A549 (cell line): Measurements from ENCODE around the gene PCDH9. TPM values are rescaled to one million over a fixed set of nuclear protein-coding genes. Genes with fewer than 3 reads are reported as not detected.

Source experiments
- ATAC-seq, 2 experiments: fragments of 200-7000 bp in 1 of 2; fragments of >200 bp in 1 of 2; cut with Nextera tagmentation in 1 of 2; cut with Tn5 transposase in 1 of 2; 3 replicates each; pipeline versions ENCODE4 v1.8.0 to v1.9.1; 2018 to 2020; ENCODE audit warnings: mild to moderate bottlenecking in 1 of 2, moderate library complexity in 1 of 2
- CTCF ChIA-PET: fragments of 300-600 bp; sonication (Branson Sonifier 250); formaldehyde crosslinking; extraction: SDS; loops from one replicate; lab custom pipeline; 2021; ENCODE audit warnings: antibody characterized with exemption, inconsistent platforms; lab: Yijun Ruan, JAX
- POLR2A ChIA-PET: fragments of 350-600 bp; formaldehyde crosslinking; extraction: SDS; loops from one replicate; lab custom pipeline; 2021; ENCODE audit warnings: antibody characterized with exemption, inconsistent platforms; lab: Yijun Ruan, JAX
- DNase-seq, 2 experiments: peaks; one replicate each; pipeline versions ENCODE4 v3.0.0 to v3.0.0-alpha.2; 2011 to 2016; ENCODE audit warnings: low read depth in 1 of 2, low spot score in 1 of 2
- FAIRE-seq: peaks from 2 replicates; lab custom pipeline; 2011; peaks lifted over from hg19 to GRCh38; lab: Jason Lieb, UNC
- H3K27ac ChIP-seq, 2 experiments: fragments of >200 bp; sonication (Bioruptor Twin); formaldehyde crosslinking; 3 replicates each; pipeline ENCODE4 v1.5.1; 2016 to 2017
- H3K4me1 ChIP-seq: fragments of >200 bp; sonication (Bioruptor Twin); formaldehyde crosslinking; 3 replicates; pipeline ENCODE4 v1.6.1; 2016
- H3K4me2 ChIP-seq: fragments of >200 bp; sonication (Bioruptor Twin); formaldehyde crosslinking; 3 replicates; pipeline ENCODE4 v1.6.1; 2016
- H3K4me3 ChIP-seq: fragments of >200 bp; sonication (Bioruptor Twin); formaldehyde crosslinking; 3 replicates; pipeline ENCODE4 v1.5.1; 2016
- H3K9me3 ChIP-seq: fragments of >200 bp; sonication (Bioruptor Twin); formaldehyde crosslinking; 3 replicates; pipeline ENCODE4 v1.6.1; 2016
- CBX8 ChIP-seq: fragments of 200-600 bp; sonication (generic); IDR thresholded peaks from 2 replicates; pipeline ENCODE4 v1.6.1; 2016
- CHD2 ChIP-seq: fragments of 150-350 bp; IDR thresholded peaks from 2 replicates; pipeline ENCODE4 v1.6.1; 2014; ENCODE audit warnings: low read length; ENCODE audit not compliant: partially characterized antibody
- CHD4 ChIP-seq: fragments of 200-600 bp; sonication (generic); IDR thresholded peaks from 2 replicates; pipeline ENCODE4 v1.6.1; 2016; ENCODE audit warnings: antibody characterized with exemption, mild to moderate bottlenecking, borderline replicate concordance
- CTCF ChIP-seq: fragments of >200 bp; sonication (Bioruptor Twin); formaldehyde crosslinking; IDR thresholded peaks from 3 replicates; pipeline ENCODE4 v1.5.1; 2016
- EHF ChIP-seq: fragments of 250-450 bp; sonication (Bioruptor Pico); IDR thresholded peaks from 2 replicates; pipeline ENCODE4 v1.5.0; 2020; ENCODE audit warnings: mild to moderate bottlenecking
- EHMT2 ChIP-seq: fragments of 200-600 bp; sonication (generic); IDR thresholded peaks from 2 replicates; pipeline ENCODE4 v1.6.1; 2016; ENCODE audit warnings: antibody characterized with exemption, low read depth, mild to moderate bottlenecking, moderate library complexity
- ELK1 ChIP-seq: fragments of 150-350 bp; IDR thresholded peaks from 2 replicates; pipeline ENCODE4 v1.6.1; 2014; ENCODE audit warnings: low read depth, mild to moderate bottlenecking, low read length
- FOSL2 ChIP-seq, 2 experiments: fragments of 450-650 bp in 1 of 2; fragments of >200 bp in 1 of 2; sonication (Bioruptor Twin) in 1 of 2; formaldehyde crosslinking; IDR thresholded peaks; 2 replicates each; pipeline versions ENCODE4 v1.5.0 to v1.6.1; 2016 to 2020; ENCODE audit warnings: mild to moderate bottlenecking in 1 of 2, moderate library complexity in 1 of 2
- GATA3 ChIP-seq: IDR thresholded peaks from 2 replicates; pipeline ENCODE4 v1.6.1; 2012; ENCODE audit warnings: borderline replicate concordance
- HEYL ChIP-seq: fragments of 250-450 bp; sonication (Bioruptor Pico); IDR thresholded peaks from 2 replicates; pipeline ENCODE4 v1.8.0; 2021; ENCODE audit warnings: mild to moderate bottlenecking, moderate library complexity
- HMGXB4 ChIP-seq: fragments of 250-450 bp; sonication (Bioruptor Pico); IDR thresholded peaks from 2 replicates; pipeline ENCODE4 v1.5.0; 2021; ENCODE audit warnings: mild to moderate bottlenecking, moderate library complexity, borderline replicate concordance
- HOXB13 ChIP-seq: fragments of 250-450 bp; sonication (Bioruptor Pico); IDR thresholded peaks from 2 replicates; pipeline ENCODE4 v1.5.0; 2020; ENCODE audit warnings: low read depth, mild to moderate bottlenecking, moderate library complexity
- JUNB ChIP-seq: fragments of >200 bp; sonication (Bioruptor Twin); formaldehyde crosslinking; IDR thresholded peaks from 2 replicates; pipeline ENCODE4 v1.6.1; 2016
- MAX ChIP-seq: IDR thresholded peaks from 2 replicates; pipeline ENCODE4 v1.6.1; 2012
- MYC ChIP-seq: IDR thresholded peaks from 2 replicates; pipeline ENCODE4 v1.6.1; 2012; ENCODE audit warnings: mild to moderate bottlenecking, inconsistent platforms, low read length, improper control_type of control experiment, borderline replicate concordance
- NFE2L2 ChIP-seq: fragments of 150-350 bp; conservative IDR thresholded peaks from 2 replicates; pipeline ENCODE4 v1.6.1; 2014; ENCODE audit warnings: low read length
- NR3C1 ChIP-seq: fragments of >200 bp; sonication (Bioruptor Twin); formaldehyde crosslinking; IDR thresholded peaks from 3 replicates; pipeline ENCODE4 v1.6.1; 2017
- POLR2A ChIP-seq: IDR thresholded peaks from 2 replicates; pipeline ENCODE4 v1.6.1; 2012; ENCODE audit warnings: mild to moderate bottlenecking, low read length
- POLR2AphosphoS2 ChIP-seq: conservative IDR thresholded peaks from 2 replicates; pipeline ENCODE4 v1.6.1; 2012; ENCODE audit warnings: low read length, improper control_type of control experiment, inconsistent platforms
- REST ChIP-seq: fragments of 200-600 bp; sonication (generic); IDR thresholded peaks from 2 replicates; pipeline ENCODE4 v1.6.1; 2016; ENCODE audit warnings: antibody characterized with exemption, mild to moderate bottlenecking, moderate library complexity
- TFCP2L1 ChIP-seq: fragments of 250-450 bp; sonication (Bioruptor Pico); IDR thresholded peaks from 2 replicates; pipeline ENCODE4 v1.5.0; 2021; ENCODE audit warnings: mild to moderate bottlenecking
- TP53 ChIP-seq: fragments of 250-450 bp; sonication (Bioruptor Pico); IDR thresholded peaks from 2 replicates; pipeline ENCODE4 v1.5.0; 2021; ENCODE audit warnings: mild to moderate bottlenecking, moderate library complexity
- ZNF302 ChIP-seq: fragments of 250-450 bp; sonication (Bioruptor Pico); IDR thresholded peaks from 2 replicates; pipeline ENCODE4 v1.9.0; 2021; ENCODE audit warnings: inconsistent platforms, mild to moderate bottlenecking, moderate library complexity
- ZSCAN20 ChIP-seq: fragments of 250-450 bp; sonication (Bioruptor Pico); IDR thresholded peaks from 2 replicates; pipeline ENCODE4 v1.8.0; 2022; ENCODE audit warnings: mild to moderate bottlenecking, moderate library complexity
- WGBS: methylation state at CpG from one replicate; pipeline ENCODE4 v1.1.6; 2017; ENCODE audit errors: missing lambda C conversion rate; 5-methylcytosine and 5-hydroxymethylcytosine counted together
- polyA plus RNA-seq, 4 experiments: library from polyadenylated mRNA; depleted of rRNA in 3 of 4; stranded (reverse); fragments of >200 nt; fragmentation: RNase III in 1 of 4; extraction: RNeasy Plus Mini Kit Qiagen cat#74134 plus additional on column Dnase treatment in 1 of 4; gene quantifications; 2 replicates in 3 of 4; 3 replicates in 1 of 4; pipeline ENCODE4 v1.2.3, GENCODE V29; 2011 to 2017

PCDH9 gene
- polyA plus RNA-seq, 2 of the 4 experiments (the other 2 are of a cell fraction), result 16.0 to 29.5 TPM

DNA sequence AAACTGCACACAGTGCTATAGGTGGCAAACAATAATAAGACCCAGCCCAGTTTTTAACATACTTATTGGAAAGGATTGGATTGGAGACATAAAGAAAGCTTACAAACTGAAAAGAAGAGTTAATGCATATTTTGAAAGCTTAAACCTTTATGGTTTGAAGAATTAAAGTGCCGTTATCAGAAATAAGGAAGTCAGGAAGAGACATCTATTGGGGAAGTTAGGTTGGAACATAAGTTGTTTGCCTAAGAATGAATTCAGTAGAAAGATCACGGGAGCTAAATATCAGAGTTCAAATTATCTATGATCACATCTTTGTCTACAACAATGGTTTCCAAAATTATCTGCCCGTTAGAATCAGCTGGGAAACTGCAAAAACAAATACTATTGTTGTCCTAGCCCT lies 767.9 kb downstream of the PCDH9 start (continued):
- no peak for TF ChIP-seq POLR2AphosphoS2
- TF ChIP-seq MAX, result no peak
- no peak for TF ChIP-seq CTCF
- no peak for TF ChIP-seq JUNB

DNA sequence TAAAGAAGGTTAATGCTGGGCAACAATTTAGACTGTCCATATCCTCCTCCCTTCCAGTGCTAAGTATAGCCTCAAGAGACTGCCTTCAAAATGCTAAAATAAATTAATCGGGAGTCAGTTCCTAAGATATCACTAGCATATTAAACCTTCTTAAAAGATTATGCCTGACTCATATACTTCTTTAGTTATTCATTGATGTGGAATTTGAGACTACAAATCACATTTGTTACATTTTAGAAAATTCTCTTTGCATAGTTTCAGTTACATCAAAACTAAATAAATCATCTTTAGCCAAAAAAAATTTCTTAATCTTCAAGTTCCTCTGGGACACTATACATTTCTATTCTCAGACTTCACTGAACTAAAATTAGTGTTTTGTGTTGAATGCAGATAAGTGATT lies 769.1 kb downstream of the PCDH9 start:
- Histone ChIP-seq H3K4me3 (no peak overlapping the region), H3K9me3 (no peaks in the 10 kb centered on the region), H3K4me2 (no peak overlapping the region), H3K4me1 (no peaks in the 10 kb centered on the region), H3K27ac (no peak overlapping the region)
- ATAC-seq, result no peak
- 79% methylated on average over 1 of the region's 1 CpG for WGBS
- CTCF ChIA-PET, result no interaction called here
- no peak for DNase-seq
- FAIRE-seq, result no peak
- POLR2A ChIA-PET, result no interaction called here
- TF ChIP-seq FOSL2 (IDR thresholded peaks at IDR 0.05), result no peak
- TF ChIP-seq FOSL2 (CRISPR knock-in tag; IDR thresholded peaks at IDR 0.05), result no peak
- TF ChIP-seq CHD2, result no peak
- TF ChIP-seq HEYL, result no peak
- TF ChIP-seq EHMT2, result no peak
- TF ChIP-seq NFE2L2, result no peak
- TF ChIP-seq HMGXB4 (CRISPR knock-in tag), result no peak

DNA sequence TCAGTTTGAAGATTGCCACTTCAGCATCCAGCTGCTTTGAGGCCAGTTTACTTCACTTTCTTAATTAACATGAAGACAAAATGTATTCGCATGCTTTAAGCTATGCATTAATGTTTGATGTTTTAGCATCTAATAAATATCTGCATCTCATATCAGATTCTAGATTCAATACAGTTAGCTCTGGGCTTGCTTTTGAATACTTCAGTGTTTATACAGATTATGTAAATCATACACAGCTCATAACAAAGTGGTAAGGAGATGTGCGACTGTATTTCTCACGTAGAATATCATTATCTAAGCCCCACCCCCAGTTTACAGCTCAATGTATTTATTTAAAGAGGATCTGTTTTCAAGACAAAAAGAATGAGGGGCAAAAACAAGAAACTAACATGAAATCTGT lies 770.5 kb downstream of the PCDH9 start:
- WGBS, result 92% methylated on average over 3 of the region's 3 CpGs

More for the DNA sequence above, 770.5 kb downstream of the PCDH9 start:
- DNase-seq, result no peak
- CTCF ChIA-PET, result no interaction called here
- no peak for TF ChIP-seq NR3C1
- TF ChIP-seq ZNF302 (CRISPR knock-in tag), result no peak
- no peak for TF ChIP-seq POLR2A
- no peak for TF ChIP-seq GATA3
- TF ChIP-seq REST, result no peak
- no peak for TF ChIP-seq HOXB13 (CRISPR knock-in tag)
- TF ChIP-seq CBX8, result no peak
- TF ChIP-seq ELK1, result no peak
- TF ChIP-seq FOSL2 (IDR thresholded peaks at IDR 0.05), result no peak
- no peak for TF ChIP-seq FOSL2 (CRISPR knock-in tag; IDR thresholded peaks at IDR 0.05)
- TF ChIP-seq CHD4, result no peak
- no peak for TF ChIP-seq JUNB
- TF ChIP-seq ZSCAN20 (CRISPR knock-in tag), result no peak
- no peak for TF ChIP-seq EHF (CRISPR knock-in tag)
- no peak for TF ChIP-seq MYC
- no peak for TF ChIP-seq TFCP2L1 (CRISPR knock-in tag)
- TF ChIP-seq TP53 (CRISPR knock-in tag), result no peak
- Histone ChIP-seq H3K4me1 (no peaks in the 10 kb centered on the region), H3K9me3 (no peaks in the 10 kb centered on the region), H3K27ac (no peak overlapping the region), H3K4me2 (no peak overlapping the region), H3K4me3 (no peak overlapping the region)
- POLR2A ChIA-PET, result no interaction called here
- no peak for FAIRE-seq
- ATAC-seq, result no peak
